ENCODE measurements around the gene STPG2. TPM values are rescaled to one million over a fixed set of nuclear protein-coding genes. Genes with fewer than 3 reads are reported as not detected.

The STPG2 gene
- polyA plus RNA-seq, 1 experiment: not detected

GRCh38 chr4:98113012-98113411, 30.3 kb downstream of the STPG2 start:
- no peaks in the 10 kb centered on the region for H3K27me3 ChIP-seq (ENCODE audit: control insufficient read depth, insufficient read depth, low read length)

GRCh38 chr4:98110929-98111328, 32.3 kb downstream of the STPG2 start:
- no peaks in the 10 kb centered on the region for H3K27me3 ChIP-seq (ENCODE audit: control insufficient read depth, insufficient read depth, low read length)
- no peak for DNase-seq (ENCODE audit: low read depth)
- no peak overlapping the region for H3K4me3 ChIP-seq (ENCODE audit: low read depth, low read length)
- ChIA-PET CTCF (interaction anchor here (1.4 kb wide), 1 partner anchor 9 kb away, joined by 3 read pairs; no protein-coding TSS in a partner anchor), POLR2A (no interaction called here)
- TF ChIP-seq CTCF (IDR thresholded peaks at IDR 0.05; ENCODE audit: insufficient read depth, low read depth, low read length): no peak
- H3K36me3 ChIP-seq (ENCODE audit: control insufficient read depth, insufficient read depth, low read length): no peaks in the 10 kb centered on the region

More at GRCh38 chr4:98113012-98113411, 30.3 kb downstream of the STPG2 start:
- Histone ChIP-seq H3K36me3 (ENCODE audit: control insufficient read depth, insufficient read depth, low read length) (no peaks in the 10 kb centered on the region), H3K4me3 (ENCODE audit: low read depth, low read length) (no peak overlapping the region)
- no peak for DNase-seq (ENCODE audit: low read depth)
- ChIA-PET POLR2A (no interaction called here), CTCF (interaction anchor here (0.5 to 1.2 kb wide), 3 partner anchors 8 to 943 kb away, joined by 3 to 4 read pairs (median 3); no protein-coding TSS in a partner anchor)
- peak; percentile 34; the same call in 1 of the 2 replicates for TF ChIP-seq CTCF (IDR thresholded peaks at IDR 0.05; ENCODE audit: insufficient read depth, low read depth, low read length)

- ChIA-PET CTCF (no interaction called here), POLR2A (no interaction called here)
- TF ChIP-seq CTCF (IDR thresholded peaks at IDR 0.05; ENCODE audit: insufficient read depth, low read depth, low read length): no peak
Observed at GRCh38 chr4:98110214-98110613, 33.1 kb downstream of the STPG2 start.

GRCh38 chr4:98102660-98103059, 40.6 kb downstream of the STPG2 start:
- no peak for DNase-seq (ENCODE audit: low read depth)

More at GRCh38 chr4:98110214-98110613, 33.1 kb downstream of the STPG2 start:
- no peaks in the 10 kb centered on the region for H3K27me3 ChIP-seq (ENCODE audit: control insufficient read depth, insufficient read depth, low read length)
- no peaks in the 10 kb centered on the region for H3K36me3 ChIP-seq (ENCODE audit: control insufficient read depth, insufficient read depth, low read length)
- H3K4me3 ChIP-seq (ENCODE audit: low read depth, low read length): no peak overlapping the region
- no peak for DNase-seq (ENCODE audit: low read depth)

GRCh38 chr4:98101988-98102387, 41.3 kb downstream of the STPG2 start:
- ChIA-PET POLR2A (no interaction called here), CTCF (interaction anchor here (0.7 to 2.0 kb wide), 4 partner anchors 8 to 45 kb away, joined by 3 to 7 read pairs (median 3); no protein-coding TSS in a partner anchor)
- Histone ChIP-seq H3K4me3 (ENCODE audit: low read depth, low read length) (no peak overlapping the region), H3K27me3 (ENCODE audit: control insufficient read depth, insufficient read depth, low read length) (no peaks in the 10 kb centered on the region), H3K36me3 (ENCODE audit: control insufficient read depth, insufficient read depth, low read length) (no peaks in the 10 kb centered on the region)
- no peak for TF ChIP-seq CTCF (IDR thresholded peaks at IDR 0.05; ENCODE audit: insufficient read depth, low read depth, low read length)
- DNase-seq (ENCODE audit: low read depth): no peak

More at GRCh38 chr4:98102660-98103059, 40.6 kb downstream of the STPG2 start:
- Histone ChIP-seq H3K4me3 (ENCODE audit: low read depth, low read length) (no peak overlapping the region), H3K27me3 (ENCODE audit: control insufficient read depth, insufficient read depth, low read length) (no peaks in the 10 kb centered on the region), H3K36me3 (ENCODE audit: control insufficient read depth, insufficient read depth, low read length) (no peaks in the 10 kb centered on the region)
- TF ChIP-seq CTCF (IDR thresholded peaks at IDR 0.05; ENCODE audit: insufficient read depth, low read depth, low read length): no peak
- ChIA-PET POLR2A (no interaction called here), CTCF (interaction anchor here (0.7 to 2.0 kb wide), 4 partner anchors 9 to 46 kb away, joined by 3 to 7 read pairs (median 3); no protein-coding TSS in a partner anchor)
